HCT116 (cell line): Measurements from ENCODE around the gene RNFT1.

ENCODE experiments used
- CTCF ChIP-seq, 3 experiments: fragments of 200-600 bp in 1 of 3; sonication (generic) in 1 of 3; IDR thresholded peaks in 2 of 3; conservative IDR thresholded peaks in 1 of 3; 2 replicates each; pipeline ENCODE4 v1.5.1; 2012 to 2017; ENCODE audit warnings: low read depth in 2 of 3, low read length in 2 of 3, antibody characterized with exemption in 1 of 3, borderline replicate concordance in 1 of 3, control low read depth in 1 of 3, mild to moderate bottlenecking in 1 of 3, mixed read lengths in 1 of 3, mixed run types in 1 of 3, moderate library complexity in 1 of 3; ENCODE audit not compliant: insufficient read depth in 1 of 3
- EGR1 ChIP-seq: IDR thresholded peaks from 2 replicates; pipeline ENCODE4 v1.6.1; 2012; ENCODE audit warnings: low read depth
- EZH2 ChIP-seq: fragments of 200-600 bp; sonication (generic); IDR thresholded peaks from 2 replicates; pipeline ENCODE4 v1.6.1; 2017; ENCODE audit warnings: antibody characterized with exemption, mixed run types
- EZH2phosphoT487 ChIP-seq: fragments of 200-600 bp; IDR thresholded peaks from 2 replicates; pipeline ENCODE4 v1.6.1; 2018; ENCODE audit warnings: antibody characterized with exemption, borderline replicate concordance
- FOSL1 ChIP-seq: IDR thresholded peaks from 2 replicates; pipeline ENCODE4 v1.6.1; 2012; ENCODE audit warnings: low read depth
- MAX ChIP-seq: IDR thresholded peaks from 2 replicates; pipeline ENCODE4 v1.6.1; 2012
- POLR2A ChIP-seq: IDR thresholded peaks from 2 replicates; pipeline ENCODE4 v1.7.0; 2011; ENCODE audit warnings: borderline replicate concordance; ENCODE audit not compliant: insufficient read depth, insufficient read length; ENCODE audit errors: extremely low read depth
- POLR2AphosphoS5 ChIP-seq: IDR thresholded peaks from 2 replicates; pipeline ENCODE4 v1.6.1; 2011; ENCODE audit warnings: mild to moderate bottlenecking, low read depth, low read length, moderate library complexity
- RAD21 ChIP-seq: IDR thresholded peaks from 2 replicates; pipeline ENCODE4 v1.6.1; 2012; ENCODE audit warnings: low read depth, mild to moderate bottlenecking
- REST ChIP-seq: IDR thresholded peaks from 2 replicates; pipeline ENCODE4 v1.6.1; 2012; ENCODE audit warnings: low read depth
- SIN3A ChIP-seq: IDR thresholded peaks from 2 replicates; pipeline ENCODE4 v1.6.1; 2012; ENCODE audit warnings: low read depth
- ZFX ChIP-seq: fragments of 450-650 bp; IDR thresholded peaks from 2 replicates; pipeline ENCODE4 v1.6.1; 2017

- TF ChIP-seq POLR2AphosphoS5 (no peak), ZFX (no peak), EZH2phosphoT487 (no peak), CTCF (IDR thresholded peaks at IDR 0.05 in 2 of 3, conservative IDR thresholded peaks at IDR 0.05 in 1 of 3; ENCODE audit: borderline replicate concordance in 1 of 3, insufficient read depth in 1 of 3, low read depth in 2 of 3, low read length in 2 of 3) (peak; percentile 65 to 76 (median 71); a peak in 5 of 6 replicates), EZH2 (no peak), POLR2A (no peak), EGR1 (no peak), MAX (no peak), FOSL1 (no peak), RAD21 (peak; percentile 74), REST (no peak), SIN3A (no peak)
These were observed 50.2 kb downstream of the RNFT1 start for GRCh38 chr17:59914274-59914854.
